Measurements from ENCODE around the gene ZMYND10.

Gene ZMYND10

GRCh38 chr3:50342813-50343633 lies 2.5 kb downstream of the ZMYND10 start:
- no peak for DNase-seq

- no peak for DNase-seq
Observed at GRCh38 chr3:50341996-50342650, 3.4 kb downstream of the ZMYND10 start.

GRCh38 chr3:50341537-50341936 lies 4.0 kb downstream of the ZMYND10 start:
- no peak for DNase-seq

DNA sequence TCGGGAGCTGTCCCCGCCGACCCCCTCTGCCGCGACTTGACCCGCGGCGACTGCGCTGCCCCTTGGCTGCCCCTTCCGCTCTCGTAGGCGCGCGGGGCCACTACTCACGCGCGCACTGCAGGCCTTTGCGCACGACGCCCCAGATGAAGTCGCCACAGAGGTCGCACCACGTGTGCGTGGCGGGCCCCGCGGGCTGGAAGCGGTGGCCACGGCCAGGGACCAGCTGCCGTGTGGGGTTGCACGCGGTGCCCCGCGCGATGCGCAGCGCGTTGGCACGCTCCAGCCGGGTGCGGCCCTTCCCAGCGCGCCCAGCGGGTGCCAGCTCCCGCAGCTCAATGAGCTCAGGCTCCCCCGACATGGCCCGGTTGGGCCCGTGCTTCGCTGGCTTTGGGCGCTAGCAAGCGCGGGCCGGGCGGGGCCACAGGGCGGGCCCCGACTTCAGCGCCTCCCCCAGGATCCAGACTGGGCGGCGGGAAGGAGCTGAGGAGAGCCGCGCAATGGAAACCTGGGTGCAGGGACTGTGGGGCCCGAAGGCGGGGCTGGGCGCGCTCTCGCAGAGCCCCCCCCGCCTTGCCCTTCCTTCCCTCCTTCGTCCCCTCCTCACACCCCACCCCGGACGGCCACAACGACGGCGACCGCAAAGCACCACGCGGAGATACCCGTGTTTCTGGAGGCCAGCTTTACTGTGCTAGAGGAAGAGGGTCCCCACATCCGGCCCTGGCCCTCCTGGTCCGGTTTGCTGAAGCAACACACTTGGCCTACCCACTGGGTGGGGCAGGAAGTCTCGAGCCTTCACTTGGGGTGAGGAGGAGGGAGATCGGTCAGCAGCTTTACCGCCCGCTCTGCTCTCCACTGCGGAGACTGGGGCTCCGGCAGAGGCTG lies 4.8 kb downstream of the ZMYND10 start, which contains the start of gene RASSF1:
TSS of gene RASSF1 (minus strand) at position 389 of the 882 bp plus-strand sequence. CDS start at position 358, 31 bp downstream.
- DNase-seq, result peak; percentile 67

- no peak for DNase-seq
Observed at GRCh38 chr3:50340147-50340447, 5.4 kb downstream of the ZMYND10 start.

DNA sequence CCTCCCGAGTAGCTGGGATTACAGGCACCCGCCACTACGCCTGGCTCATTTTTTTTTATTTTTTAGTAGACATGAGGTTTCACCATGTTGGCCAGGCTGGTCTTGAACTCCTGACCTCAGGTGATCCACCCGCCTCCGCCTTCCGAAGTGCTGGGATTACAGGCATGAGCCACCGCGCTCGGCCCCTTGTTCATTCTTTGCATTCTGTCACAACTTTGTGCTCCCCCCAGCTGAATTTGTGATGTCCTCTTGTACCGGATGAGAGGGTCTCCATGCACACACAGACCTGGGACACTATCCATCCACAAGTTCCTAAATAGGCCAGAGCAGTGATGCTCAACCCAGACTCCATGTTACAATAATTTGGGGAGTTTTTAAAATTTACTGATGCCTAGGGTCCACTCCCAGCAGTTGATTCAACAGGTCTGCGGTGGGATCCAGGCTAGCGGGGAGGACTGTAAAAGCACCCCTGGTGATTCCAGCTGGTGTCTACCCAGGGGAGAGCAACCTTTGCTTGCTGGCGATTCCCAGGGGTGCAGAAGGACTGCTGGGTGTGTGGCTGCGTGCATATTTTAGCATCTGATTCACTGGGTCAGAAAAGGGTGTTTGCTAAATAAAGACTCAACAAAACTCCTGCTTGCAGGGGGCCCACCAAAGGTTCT lies 5.9 kb downstream of the ZMYND10 start:
- DNase-seq, result no peak

- DNase-seq, result peak; percentile 49
Observed at GRCh38 chr3:50338965-50339364, 6.6 kb downstream of the ZMYND10 start.

GRCh38 chr3:50337175-50337861 lies 8.2 kb downstream of the ZMYND10 start:
- peak; percentile 100 for DNase-seq

DNA sequence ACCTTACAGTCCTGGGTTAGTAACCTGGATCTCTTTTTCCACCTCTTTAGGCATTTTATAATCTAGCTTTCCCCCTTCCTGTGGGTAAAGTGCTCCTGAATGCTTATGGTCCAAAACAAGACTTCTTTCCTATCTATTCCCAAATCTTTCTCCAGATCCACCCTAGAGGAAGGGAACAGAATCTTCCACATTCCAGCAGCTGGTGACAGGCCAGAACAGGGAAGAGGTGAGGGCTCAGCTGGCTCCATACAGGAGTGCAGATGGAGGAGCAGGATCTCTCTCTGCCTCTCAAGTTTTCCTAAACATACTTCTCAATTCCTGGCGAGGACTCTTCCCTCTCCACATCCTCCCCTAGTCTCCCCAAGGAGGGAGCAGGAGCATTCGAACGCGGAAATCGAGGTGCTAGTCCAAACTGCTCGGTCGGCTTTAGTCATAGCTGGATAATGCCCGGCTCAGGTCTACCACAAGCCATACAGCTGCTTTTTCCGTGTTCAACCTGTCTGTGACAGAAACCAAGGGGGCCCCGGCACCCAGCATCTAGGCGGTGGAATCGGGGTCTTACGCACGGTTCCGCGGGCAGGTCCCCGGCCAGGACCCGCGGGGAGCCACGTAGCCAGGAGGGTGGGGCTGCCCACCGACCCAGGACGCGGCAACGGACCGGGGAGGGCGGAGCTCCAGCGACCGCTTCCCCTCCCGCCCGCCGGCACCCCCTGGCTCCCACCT lies 8.9 kb downstream of the ZMYND10 start:
- DNase-seq, result no peak

DNA sequence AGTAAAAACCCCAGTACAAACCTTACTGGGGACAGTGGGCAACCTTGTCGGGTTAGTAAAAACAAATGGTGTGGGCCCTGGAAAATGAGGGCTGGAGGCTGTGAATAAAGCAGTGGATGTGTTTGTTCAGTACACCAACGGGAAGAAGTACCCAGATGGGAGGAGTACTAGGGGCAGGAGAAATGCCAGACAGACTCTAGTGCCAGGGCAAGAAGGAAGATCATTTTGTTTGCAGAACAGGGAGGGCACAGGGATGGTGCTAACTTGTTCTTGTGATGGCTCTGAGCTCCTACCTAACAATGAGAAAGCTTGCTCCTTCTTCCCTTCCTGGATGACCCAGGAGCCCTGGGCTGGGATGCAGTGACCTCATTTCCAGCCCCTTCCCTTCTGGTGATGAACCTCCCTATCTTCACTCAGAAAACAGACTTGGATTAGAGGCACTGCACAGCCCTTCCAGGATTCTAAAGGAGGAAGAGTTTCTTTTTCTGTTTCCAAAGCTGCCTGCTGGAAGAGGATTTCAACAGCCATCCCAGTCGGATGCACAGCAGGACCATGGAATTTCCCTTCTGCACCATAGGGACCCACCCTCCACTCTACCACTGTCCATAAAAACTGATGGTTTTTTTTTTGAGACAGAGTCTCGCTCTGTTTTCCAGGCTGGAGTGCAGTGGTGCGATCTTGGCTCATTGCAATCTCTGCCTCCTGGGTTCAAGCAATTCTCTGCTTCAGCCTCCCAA lies 11.0 kb downstream of the ZMYND10 start:
- DNase-seq, result no peak

DNA sequence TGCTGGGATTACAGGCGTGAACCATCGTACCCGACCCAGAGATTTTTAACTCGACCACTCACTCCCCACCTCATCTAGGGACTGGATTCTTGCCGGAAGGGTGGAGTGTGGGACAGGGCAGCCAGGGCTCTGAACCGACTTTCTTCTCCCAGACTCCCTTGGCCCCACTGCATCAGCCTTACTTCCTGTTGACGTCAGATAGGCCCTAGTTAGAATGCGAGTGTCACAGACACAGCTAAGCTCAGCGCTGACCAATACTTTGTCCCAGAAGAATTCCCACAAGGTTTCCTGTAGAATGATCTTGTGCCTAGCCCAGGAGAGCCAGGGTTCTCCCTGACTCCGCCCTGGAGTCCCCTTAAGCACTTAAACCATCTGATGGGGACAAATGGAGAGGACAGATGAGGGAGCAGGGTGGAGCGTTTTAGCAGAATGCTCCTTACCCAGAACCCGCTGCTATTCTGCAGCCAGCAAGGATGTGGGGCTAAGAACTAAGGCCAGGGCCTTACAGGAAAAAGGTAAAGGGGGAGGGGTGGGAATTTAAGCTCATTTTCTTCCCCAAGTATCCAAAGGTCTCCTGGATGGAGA lies 11.7 kb downstream of the ZMYND10 start:
- DNase-seq, result no peak

- DNase-seq, result no peak
Observed at GRCh38 chr3:50331364-50331907, 14.1 kb downstream of the ZMYND10 start.

DNA sequence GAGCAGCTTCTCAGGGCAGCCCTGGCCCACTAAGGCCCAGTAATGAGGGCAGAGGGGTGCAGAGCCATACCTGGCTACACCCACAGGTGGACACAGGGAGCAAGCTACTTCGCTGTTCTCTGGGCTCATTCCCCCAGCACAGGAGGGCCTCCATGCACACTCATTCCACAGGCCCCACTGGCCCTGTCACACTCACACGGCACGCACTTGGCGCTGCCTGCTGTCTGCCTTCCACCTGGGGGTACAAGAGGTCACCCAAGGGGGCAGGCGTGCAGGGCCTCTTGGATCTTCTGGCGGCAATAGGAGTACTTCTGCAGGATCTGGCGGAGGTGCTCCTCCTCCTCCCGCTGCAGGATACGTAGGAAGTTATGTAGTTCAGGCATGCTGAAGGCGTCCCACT lies 15.2 kb downstream of the ZMYND10 start:
- no peak for DNase-seq

DNA sequence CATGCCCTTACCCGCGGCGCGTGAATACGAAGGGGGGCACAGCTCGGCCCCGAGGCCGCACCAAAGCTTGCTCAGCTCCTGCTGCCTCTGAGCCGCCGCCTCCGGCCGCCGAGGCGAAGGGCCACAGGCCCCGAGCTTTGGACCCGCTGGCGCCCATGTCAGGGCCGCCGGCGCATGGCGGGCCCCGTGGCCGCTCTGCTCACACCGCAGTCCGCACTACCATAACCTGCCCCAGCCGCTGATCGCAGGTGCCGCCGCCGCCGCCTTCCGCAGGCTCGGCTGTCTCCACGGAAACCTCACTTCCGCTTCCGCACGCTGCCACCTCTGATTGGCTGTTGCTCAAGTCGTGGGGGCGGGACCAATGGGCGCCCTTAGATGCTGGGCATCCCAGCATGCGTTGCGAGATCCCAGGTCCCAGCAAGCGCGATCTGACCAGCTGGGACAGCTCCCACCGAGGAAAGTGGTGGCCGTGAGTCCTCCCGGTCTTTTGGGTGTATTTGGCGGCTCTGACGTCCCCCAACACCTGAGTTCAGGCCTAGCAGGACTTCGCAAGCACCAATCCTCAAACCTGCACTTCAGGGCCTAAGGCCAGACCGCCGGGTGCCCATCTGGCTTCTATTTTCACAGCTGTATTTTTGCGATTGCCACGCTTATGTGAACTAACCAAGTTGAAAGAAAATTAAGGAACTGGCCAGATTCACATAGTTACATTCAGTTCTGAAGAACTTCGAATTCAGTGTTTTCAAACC lies 17.4 kb downstream of the ZMYND10 start, which contains the start of gene TUSC2:
TSS of gene TUSC2 (minus strand) at position 281 of the 749 bp plus-strand sequence. CDS start at position 157, 124 bp downstream.
- DNase-seq, result peak; percentile 98

GRCh38 chr3:50327129-50327528 lies 18.4 kb downstream of the ZMYND10 start:
- DNase-seq, result no peak

DNA sequence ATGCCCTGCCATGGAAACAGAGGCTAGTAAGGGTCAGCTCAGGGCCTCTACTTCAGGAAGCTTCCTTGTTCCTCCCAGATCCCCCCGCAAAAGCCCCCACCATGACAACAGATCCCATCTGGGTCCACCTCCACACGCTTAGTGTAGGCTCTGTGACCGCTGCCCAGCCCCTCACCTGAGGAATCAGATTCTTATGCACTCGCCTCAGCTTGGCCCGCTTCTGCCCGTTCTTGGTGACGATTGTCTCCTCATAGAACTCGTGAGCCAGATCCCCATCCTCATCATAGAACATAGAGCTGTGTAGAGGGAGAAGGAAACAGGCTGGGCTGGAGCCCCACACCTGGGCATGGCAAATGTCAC lies 19.4 kb downstream of the ZMYND10 start:
- no peak for DNase-seq

DNA sequence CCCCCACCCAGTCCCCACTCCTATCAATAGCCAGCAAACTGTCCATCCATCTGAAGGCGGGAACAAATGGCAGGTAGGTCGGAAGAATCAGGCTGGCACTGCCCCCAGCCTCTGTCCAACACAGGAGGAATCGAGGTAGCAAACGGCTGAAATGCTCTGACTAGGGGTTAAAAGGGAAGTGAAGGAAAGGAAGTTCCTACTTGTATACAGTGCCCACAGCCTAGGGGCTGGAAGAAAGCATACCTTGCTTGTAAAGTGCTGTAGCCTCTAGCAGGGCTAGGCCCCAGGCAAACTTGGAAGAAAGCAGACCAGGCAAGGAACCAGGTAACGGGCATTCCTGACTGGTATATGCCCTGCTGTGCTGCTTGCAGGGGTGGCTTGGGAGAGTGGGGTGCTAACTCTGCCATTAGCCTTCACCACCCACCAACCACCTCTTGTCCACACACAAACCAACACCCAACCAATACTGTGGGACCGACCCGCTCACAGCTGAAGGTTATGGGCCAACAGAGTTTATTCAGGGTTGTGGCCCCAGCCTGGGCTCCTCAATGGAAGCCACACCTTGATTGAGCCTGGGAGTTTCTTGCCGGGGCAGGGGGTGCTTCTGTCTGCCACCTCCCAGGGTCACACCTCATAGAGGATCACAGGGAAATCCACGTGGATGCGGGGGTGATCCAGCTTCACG lies 19.9 kb downstream of the ZMYND10 start:
- no peak for DNase-seq

DNA sequence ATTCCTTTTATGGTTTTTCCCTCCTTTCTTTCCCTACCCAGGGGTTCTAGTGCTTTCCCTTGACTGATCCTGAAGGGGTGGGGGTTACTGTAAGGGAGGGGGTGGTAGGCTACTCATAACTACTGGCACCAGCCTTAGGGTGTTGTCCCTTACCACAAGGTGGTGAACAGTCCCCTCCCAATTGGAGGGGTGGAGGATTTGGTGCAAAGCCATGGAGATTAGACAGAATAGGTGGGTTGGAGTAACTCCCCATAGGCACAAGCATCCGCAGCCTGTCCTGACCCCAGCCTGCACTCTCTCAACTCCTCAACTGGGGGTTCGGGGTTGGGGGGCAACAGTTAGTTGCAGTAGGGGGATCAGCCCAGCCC lies 20.4 kb downstream of the ZMYND10 start:
- no peak for DNase-seq
